Karpas-422 (cell line): ENCODE data around the gene FAM240B. TPM values are rescaled to one million over a fixed set of nuclear protein-coding genes. Genes with fewer than 3 reads are reported as not detected.

Experiments used
- DNase-seq: peaks from one replicate; pipeline ENCODE4 v3.0.0-alpha.2; 2015
- H2AFZ ChIP-seq: fragments of 200-600 bp; sonication (generic); 2 replicates; pipeline ENCODE4 v1.6.1; 2014; ENCODE audit warnings: antibody characterized with exemption, low read length, mixed read lengths
- H3K27ac ChIP-seq: fragments of 200-600 bp; sonication (generic); 2 replicates; pipeline ENCODE4 v1.5.1; 2014; ENCODE audit warnings: mild to moderate bottlenecking, low read length, moderate library complexity
- H3K27me3 ChIP-seq: fragments of 200-600 bp; sonication (generic); 2 replicates; pipeline ENCODE4 v1.6.1; 2014; ENCODE audit warnings: low read length, mixed read lengths
- H3K36me3 ChIP-seq: fragments of 200-600 bp; sonication (generic); 2 replicates; pipeline ENCODE4 v1.6.1; 2014; ENCODE audit warnings: low read length, mixed read lengths; ENCODE audit not compliant: insufficient read depth
- H3K4me1 ChIP-seq: fragments of 200-600 bp; sonication (generic); 2 replicates; pipeline ENCODE4 v1.6.1; 2014; ENCODE audit warnings: mild to moderate bottlenecking, low read length, mixed read lengths
- H3K4me2 ChIP-seq: fragments of 200-600 bp; sonication (generic); 2 replicates; pipeline ENCODE4 v1.6.1; 2014; ENCODE audit warnings: low read length, low read depth, mild to moderate bottlenecking; ENCODE audit not compliant: poor library complexity, severe bottlenecking
- H3K4me3 ChIP-seq: fragments of 200-600 bp; sonication (generic); 2 replicates; pipeline ENCODE4 v1.5.1; 2014; ENCODE audit warnings: mild to moderate bottlenecking, antibody characterized with exemption, low read length, mixed read lengths
- H3K79me2 ChIP-seq: fragments of 200-600 bp; sonication (generic); 2 replicates; pipeline ENCODE4 v1.6.1; 2014; ENCODE audit warnings: mild to moderate bottlenecking, low read length, mixed read lengths
- H3K9ac ChIP-seq: fragments of 200-600 bp; sonication (generic); 2 replicates; pipeline ENCODE4 v1.6.0; 2014; ENCODE audit warnings: low read length
- H3K9me2 ChIP-seq: fragments of 200-600 bp; sonication (generic), shearing (Covaris generic); replicated peaks from 2 replicates; pipeline ENCODE4 v1.6.0; 2014; ENCODE audit warnings: mild to moderate bottlenecking, low read length, moderate library complexity; ENCODE audit not compliant: insufficient read depth
- H3K9me3 ChIP-seq: fragments of 300-700, 200-600 bp; sonication (generic); 2 replicates; pipeline ENCODE4 v1.6.1; 2014; ENCODE audit warnings: low read length, mixed read lengths
- H4K20me1 ChIP-seq: fragments of 200-600 bp; sonication (generic); 2 replicates; pipeline ENCODE4 v1.6.1; 2014; ENCODE audit warnings: mild to moderate bottlenecking, antibody characterized with exemption, low read length, low read depth; ENCODE audit not compliant: insufficient read depth
- total RNA-seq: library from RNA; depleted of rRNA; stranded (reverse); fragments of >200 nt; shearing (Covaris generic); gene quantifications from 2 replicates; pipeline ENCODE4 v1.2.3, GENCODE V29; 2014; ENCODE audit warnings: low replicate concordance

Gene FAM240B
- total RNA-seq, 1 experiment from 2014 or later, result not detected

- Histone ChIP-seq H3K9me3 (no peaks in the 10 kb centered on the region), H3K9ac (no peak overlapping the region), H2AFZ (no peak overlapping the region), H3K9me2 (no peaks in the 10 kb centered on the region), H3K27me3 (no peaks in the 10 kb centered on the region), H4K20me1 (no peaks in the 10 kb centered on the region), H3K4me2 (no peak overlapping the region), H3K79me2 (no peaks in the 10 kb centered on the region), H3K4me3 (no peak overlapping the region), H3K4me1 (peaks cover 7% of the 10 kb centered on the region), H3K27ac (no peak overlapping the region), H3K36me3 (no peaks in the 10 kb centered on the region)
- DNase-seq, result no peak
Observed at GRCh38 chr9:38746303-38746702, 26.4 kb upstream of the FAM240B start.

GRCh38 chr9:38744484-38744883 is 24.6 kb upstream of the FAM240B start:
- Histone ChIP-seq H4K20me1 (no peaks in the 10 kb centered on the region), H3K9ac (no peak overlapping the region), H3K27ac (no peak overlapping the region), H3K79me2 (no peaks in the 10 kb centered on the region), H3K36me3 (no peaks in the 10 kb centered on the region), H3K4me2 (no peak overlapping the region), H3K27me3 (no peaks in the 10 kb centered on the region), H3K4me1 (peaks cover 7% of the 10 kb centered on the region), H3K9me3 (no peaks in the 10 kb centered on the region), H3K9me2 (no peaks in the 10 kb centered on the region), H2AFZ (no peak overlapping the region), H3K4me3 (no peak overlapping the region)
- DNase-seq, result no peak

DNA sequence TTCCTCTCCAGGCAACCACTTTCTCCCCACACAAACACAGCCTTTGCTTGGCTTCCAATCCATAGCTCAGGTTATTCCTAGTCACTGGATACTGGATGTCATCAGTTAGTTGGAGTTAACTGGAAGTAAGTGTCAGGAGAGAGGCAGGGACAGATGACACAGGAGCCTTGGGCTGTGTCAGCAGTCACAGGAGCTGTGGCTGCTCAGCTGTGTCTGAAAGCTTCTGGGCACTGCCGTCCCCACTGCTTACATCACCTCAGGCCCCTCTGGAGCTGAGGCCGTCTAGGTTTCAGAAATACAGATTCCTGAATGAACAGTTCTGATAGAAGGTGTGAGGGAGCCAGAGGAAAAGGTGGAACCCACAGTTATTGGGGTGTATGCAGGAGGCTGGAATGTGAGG is 17.3 kb upstream of the FAM240B start:
- no peak overlapping the region for H2AFZ ChIP-seq
- peaks cover 6% of the 10 kb centered on the region for H3K4me1 ChIP-seq
- H3K79me2 ChIP-seq, result no peaks in the 10 kb centered on the region
- H3K9ac ChIP-seq, result no peak overlapping the region
- H3K27ac ChIP-seq, result no peak overlapping the region
- H3K9me3 ChIP-seq, result no peaks in the 10 kb centered on the region
- no peaks in the 10 kb centered on the region for H3K27me3 ChIP-seq
- H3K9me2 ChIP-seq, result no peaks in the 10 kb centered on the region
- H4K20me1 ChIP-seq, result no peaks in the 10 kb centered on the region
- H3K4me2 ChIP-seq, result no peak overlapping the region
- no peak for DNase-seq
- no peak overlapping the region for H3K4me3 ChIP-seq
- no peaks in the 10 kb centered on the region for H3K36me3 ChIP-seq

DNA sequence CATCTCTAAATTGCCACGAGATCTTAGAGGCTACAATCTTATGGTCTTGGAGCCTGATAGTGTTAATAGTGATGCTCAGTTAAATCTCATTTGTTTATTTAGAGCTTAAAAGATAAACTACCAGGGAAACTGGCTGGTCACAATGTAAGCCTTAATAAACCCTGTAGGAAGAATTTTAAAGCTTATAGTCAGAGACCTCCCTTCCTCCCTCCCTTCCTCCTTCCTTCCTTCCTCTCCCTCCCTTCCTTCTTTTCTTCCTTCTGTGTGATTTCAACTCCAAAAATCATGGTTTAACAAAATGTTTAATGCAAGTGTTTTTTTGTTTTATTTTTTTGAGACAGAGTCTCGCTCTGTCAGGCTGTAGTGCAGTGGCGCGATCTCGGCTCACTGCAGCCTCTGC is 14.9 kb upstream of the FAM240B start:
- Histone ChIP-seq H3K9me3 (no peaks in the 10 kb centered on the region), H3K36me3 (no peaks in the 10 kb centered on the region), H4K20me1 (no peaks in the 10 kb centered on the region), H3K27me3 (no peaks in the 10 kb centered on the region), H3K4me3 (no peak overlapping the region), H3K79me2 (no peaks in the 10 kb centered on the region), H3K4me1 (no peaks in the 10 kb centered on the region), H3K4me2 (no peak overlapping the region), H3K9ac (no peak overlapping the region), H3K27ac (no peak overlapping the region), H2AFZ (no peak overlapping the region), H3K9me2 (no peaks in the 10 kb centered on the region)
- DNase-seq, result no peak

DNA sequence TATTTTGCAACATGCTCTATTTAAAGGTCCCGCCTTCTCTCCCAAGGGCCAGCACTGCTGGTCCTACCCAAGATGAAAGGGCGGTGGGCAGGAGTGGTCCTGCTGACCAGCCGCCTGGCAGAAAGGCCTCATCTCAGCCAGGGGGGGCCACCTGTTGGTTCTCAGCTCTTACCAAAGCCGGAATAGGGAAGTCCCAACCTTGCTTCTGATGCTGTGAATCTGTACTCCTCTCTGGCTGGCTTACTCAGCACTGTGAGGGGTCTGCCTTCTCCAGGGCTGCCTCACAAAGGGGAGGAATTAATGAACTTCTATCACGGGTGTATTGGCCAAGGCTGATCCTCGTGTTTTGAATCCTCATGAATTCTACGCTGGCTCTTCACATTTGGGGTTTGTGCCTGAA is 13.6 kb upstream of the FAM240B start:
- Histone ChIP-seq H3K4me2 (no peak overlapping the region), H3K9me2 (no peaks in the 10 kb centered on the region), H4K20me1 (no peaks in the 10 kb centered on the region), H3K9ac (no peak overlapping the region), H3K9me3 (no peaks in the 10 kb centered on the region), H3K27me3 (no peaks in the 10 kb centered on the region), H3K4me3 (no peak overlapping the region), H3K36me3 (no peaks in the 10 kb centered on the region), H3K79me2 (no peaks in the 10 kb centered on the region), H2AFZ (no peak overlapping the region), H3K27ac (no peak overlapping the region), H3K4me1 (no peaks in the 10 kb centered on the region)
- no peak for DNase-seq

DNA sequence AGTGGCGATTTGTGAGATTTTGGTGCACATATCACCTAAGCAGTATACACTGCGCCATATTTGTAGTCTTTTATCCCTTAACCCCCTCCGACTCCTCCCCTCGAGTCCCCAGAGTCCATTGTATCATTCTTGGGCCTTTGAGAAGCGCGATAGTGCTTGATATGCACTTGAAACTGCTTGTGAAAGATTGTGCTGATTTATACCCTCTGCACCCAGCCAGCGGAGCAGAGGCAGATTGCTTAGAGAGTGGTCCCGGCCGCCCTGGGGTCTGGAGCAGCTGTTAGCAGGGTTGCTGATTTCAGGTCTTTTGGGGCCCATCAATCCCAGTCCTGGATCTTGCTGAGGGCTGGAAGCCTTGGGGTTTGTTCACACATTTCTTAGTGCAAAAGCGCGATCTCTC is 13.0 kb upstream of the FAM240B start:
- no peak overlapping the region for H2AFZ ChIP-seq
- no peaks in the 10 kb centered on the region for H3K4me1 ChIP-seq
- no peaks in the 10 kb centered on the region for H4K20me1 ChIP-seq
- no peak overlapping the region for H3K27ac ChIP-seq
- H3K9ac ChIP-seq, result no peak overlapping the region
- H3K27me3 ChIP-seq, result no peaks in the 10 kb centered on the region
- no peaks in the 10 kb centered on the region for H3K36me3 ChIP-seq
- no peaks in the 10 kb centered on the region for H3K79me2 ChIP-seq
- H3K4me3 ChIP-seq, result no peak overlapping the region
- DNase-seq, result no peak
- H3K4me2 ChIP-seq, result no peak overlapping the region
- no peaks in the 10 kb centered on the region for H3K9me3 ChIP-seq
- no peaks in the 10 kb centered on the region for H3K9me2 ChIP-seq

GRCh38 chr9:38727497-38728001 is 7.6 kb upstream of the FAM240B start:
- no peak overlapping the region for H3K9ac ChIP-seq
- H3K9me3 ChIP-seq, result no peaks in the 10 kb centered on the region
- no peaks in the 10 kb centered on the region for H3K27me3 ChIP-seq
- H2AFZ ChIP-seq, result no peak overlapping the region
- no peaks in the 10 kb centered on the region for H3K9me2 ChIP-seq
- no peak overlapping the region for H3K4me3 ChIP-seq
- no peak overlapping the region for H3K4me2 ChIP-seq
- no peaks in the 10 kb centered on the region for H3K36me3 ChIP-seq
- no peaks in the 10 kb centered on the region for H3K4me1 ChIP-seq
- no peaks in the 10 kb centered on the region for H3K79me2 ChIP-seq
- H3K27ac ChIP-seq, result no peak overlapping the region
- DNase-seq, result peak; percentile 42
- H4K20me1 ChIP-seq, result no peaks in the 10 kb centered on the region

DNA sequence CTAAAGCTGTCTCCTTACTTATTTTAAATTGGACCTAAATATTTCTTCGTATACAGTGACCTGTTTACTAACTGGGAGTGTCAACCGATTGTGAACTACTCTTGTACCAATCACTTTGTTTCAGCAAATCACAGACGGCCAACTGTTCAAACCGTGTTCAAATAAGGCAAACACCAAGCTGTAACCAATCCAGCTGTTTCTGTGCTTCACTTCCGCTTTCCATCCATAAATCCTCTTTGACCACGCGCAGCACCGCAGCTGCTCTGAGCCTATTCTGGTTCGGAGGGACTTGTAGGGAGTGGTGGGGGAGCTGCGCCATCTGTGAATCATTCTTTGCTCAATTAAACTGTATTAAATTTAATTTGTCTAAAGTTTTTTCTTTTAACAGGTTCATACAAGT is 4.8 kb upstream of the FAM240B start:
- Histone ChIP-seq H3K27me3 (no peaks in the 10 kb centered on the region), H2AFZ (no peak overlapping the region), H3K9ac (no peak overlapping the region), H3K9me2 (no peaks in the 10 kb centered on the region), H3K4me3 (no peak overlapping the region), H3K4me1 (no peaks in the 10 kb centered on the region), H3K36me3 (no peaks in the 10 kb centered on the region), H3K4me2 (no peak overlapping the region), H4K20me1 (no peaks in the 10 kb centered on the region), H3K27ac (no peak overlapping the region), H3K9me3 (no peaks in the 10 kb centered on the region), H3K79me2 (no peaks in the 10 kb centered on the region)
- DNase-seq, result no peak

DNA sequence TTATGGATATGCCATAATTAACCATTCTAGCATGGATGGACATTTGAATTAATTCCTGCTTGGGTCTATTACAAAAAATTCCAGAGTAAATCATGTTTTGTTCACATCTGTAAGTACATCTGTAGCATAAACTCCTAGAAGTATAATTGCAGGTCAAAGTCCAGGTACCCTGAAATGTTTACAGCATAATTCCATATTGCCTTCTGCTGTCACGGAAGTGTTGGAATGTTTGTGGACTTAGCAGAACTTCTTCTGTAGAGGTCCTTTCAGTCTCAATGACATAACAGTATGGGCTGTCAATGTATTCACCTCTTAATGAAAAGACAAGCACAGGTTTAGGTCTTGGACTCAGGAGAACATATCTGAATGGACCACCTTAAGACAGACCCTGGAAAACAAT is 1.8 kb downstream of the FAM240B start:
- Histone ChIP-seq H3K79me2 (no peaks in the 10 kb centered on the region), H3K9me3 (no peaks in the 10 kb centered on the region), H4K20me1 (no peaks in the 10 kb centered on the region), H3K9ac (no peak overlapping the region), H3K4me2 (no peak overlapping the region), H2AFZ (no peak overlapping the region), H3K36me3 (no peaks in the 10 kb centered on the region), H3K4me3 (no peak overlapping the region), H3K27ac (no peak overlapping the region), H3K27me3 (no peaks in the 10 kb centered on the region), H3K4me1 (no peaks in the 10 kb centered on the region), H3K9me2 (no peaks in the 10 kb centered on the region)
- no peak for DNase-seq
